Ramos (cell line): ENCODE results near the gene UBL5.
"Not testable (repeated sequence)": the region's sequence is repeated elsewhere in the genome, so short reads cannot be mapped to it uniquely, and the experiment has no call there.

Experiments used
- in situ Hi-C: fragments of 300-500 bp; cut with MboI; formaldehyde crosslinking; loops from one replicate; pipeline ENCODE4 v1.14.3; 2022; ENCODE audit warnings: low sequenced_read_pairs; ENCODE audit not compliant: unreplicated experiment

Gene UBL5

DNA sequence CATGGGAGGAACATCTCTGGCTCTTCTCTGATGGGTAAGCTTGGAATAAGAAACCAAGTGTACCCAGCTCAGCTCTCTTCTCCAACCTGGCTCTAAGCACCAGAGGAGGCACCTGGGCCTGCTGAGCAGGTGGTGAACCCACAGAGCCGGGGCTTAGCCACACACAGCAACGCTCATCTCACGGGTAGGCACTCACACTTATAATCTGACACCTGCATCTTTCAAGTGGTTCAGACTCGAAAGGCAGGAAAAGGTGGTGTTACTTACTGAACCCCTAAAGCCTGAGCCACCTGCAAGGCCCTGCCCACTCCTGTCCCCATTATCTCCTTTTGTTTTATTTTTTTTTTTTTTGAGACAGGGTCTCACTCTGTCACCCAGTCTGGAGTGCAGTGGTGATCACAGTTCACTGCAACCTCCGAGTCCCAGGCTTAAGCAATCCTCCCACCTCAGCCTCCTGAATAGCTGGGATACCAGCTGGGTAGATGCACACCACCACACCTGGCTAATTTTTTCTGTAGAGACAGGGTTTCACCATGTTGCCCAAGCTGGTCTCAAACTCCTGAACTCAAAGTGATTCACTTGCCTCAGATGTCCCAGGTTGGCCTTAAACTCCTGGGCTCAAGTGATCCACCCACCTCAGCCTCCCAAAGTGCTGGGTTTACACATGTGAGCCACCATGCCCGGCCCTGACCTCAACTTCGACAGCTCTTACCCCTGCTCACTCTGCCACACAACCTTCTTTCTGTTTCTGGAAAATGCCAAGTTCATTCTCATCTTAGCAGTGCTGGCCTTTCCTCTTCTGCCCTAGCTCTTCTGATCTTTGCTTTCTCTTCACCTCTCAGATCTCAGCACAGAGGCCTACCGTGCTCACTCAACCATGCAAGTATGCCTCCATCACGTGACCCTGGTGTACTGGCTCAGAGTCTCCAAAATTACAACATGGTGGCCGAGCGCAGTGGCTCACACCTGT, 18.6 kb upstream of the UBL5 start:
- in situ Hi-C loops: loop anchor here (25.0 kb wide), 1 partner anchor 497 kb away; the partner anchor contains the start of genes ZNF559 and ZNF699

GRCh38 chr19:9811139-9811538, 16.6 kb upstream of the UBL5 start:
- in situ Hi-C loops: loop anchor here (25.0 kb wide), 1 partner anchor 499 kb away; the partner anchor contains the start of genes ZNF559 and ZNF699

DNA sequence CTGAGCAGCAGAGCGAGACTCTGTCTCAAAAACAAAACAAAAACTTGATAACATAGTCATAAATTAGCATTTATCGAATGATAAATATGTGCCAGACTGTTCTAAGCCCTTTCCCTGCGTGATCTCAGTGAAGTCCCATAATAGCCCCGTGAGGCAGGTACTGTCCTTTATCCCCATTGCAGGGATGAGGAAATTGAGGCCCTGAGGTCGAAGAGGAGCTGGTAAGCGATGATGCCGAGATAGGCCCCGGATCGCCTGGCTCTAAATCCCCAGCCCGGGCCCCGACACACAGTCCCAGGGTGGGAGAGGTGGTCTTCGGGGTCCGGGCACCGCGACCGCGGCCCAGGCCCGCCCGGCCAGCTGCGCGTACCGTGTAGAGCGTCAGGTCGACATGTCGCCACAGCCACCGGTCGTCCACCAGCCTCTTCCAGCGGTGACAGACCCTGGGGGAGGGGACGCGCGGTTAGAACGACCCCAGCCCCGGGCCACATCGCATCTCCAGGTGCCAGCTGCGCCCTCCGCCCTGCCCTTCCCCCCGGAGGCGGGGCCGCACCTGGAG, 9.5 kb upstream of the UBL5 start:
- in situ Hi-C loops: loop anchor here (25.0 kb wide), 1 partner anchor 506 kb away; the partner anchor contains the start of genes ZNF559 and ZNF699

- in situ Hi-C loops: loop anchor here (25.0 kb wide), 1 partner anchor 507 kb away; the partner anchor contains the start of genes ZNF559 and ZNF699
These were observed 8.8 kb upstream of the UBL5 start, which contains the start of gene FBXL12 for GRCh38 chr19:9818734-9819595. TSS of gene FBXL12 (minus strand) at chr19:9819079. CDS start at chr19:9818813, 266 bp downstream.

DNA sequence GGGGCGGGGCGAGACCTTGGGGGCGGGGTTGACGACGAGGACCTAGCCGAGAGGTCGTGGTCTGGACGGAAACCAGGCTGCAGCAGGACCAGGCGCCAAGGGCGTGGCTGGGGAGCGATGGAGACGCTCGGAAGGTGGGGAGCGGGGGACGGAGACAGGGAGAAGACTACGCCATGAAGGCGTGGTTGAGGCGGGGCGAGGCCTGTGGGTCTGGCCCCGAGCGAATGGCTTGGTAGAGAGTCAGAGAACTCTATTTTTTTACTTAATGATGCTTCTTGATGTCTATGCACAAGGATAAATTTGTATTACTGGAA, 8.2 kb upstream of the UBL5 start:
- in situ Hi-C loops: loop anchor here (25.0 kb wide), 1 partner anchor 507 kb away; the partner anchor contains the start of genes ZNF559 and ZNF699

GRCh38 chr19:9820034-9820433, 7.7 kb upstream of the UBL5 start:
- in situ Hi-C loops: loop anchor here (25.0 kb wide), 1 partner anchor 508 kb away; the partner anchor contains the start of genes ZNF559 and ZNF699

DNA sequence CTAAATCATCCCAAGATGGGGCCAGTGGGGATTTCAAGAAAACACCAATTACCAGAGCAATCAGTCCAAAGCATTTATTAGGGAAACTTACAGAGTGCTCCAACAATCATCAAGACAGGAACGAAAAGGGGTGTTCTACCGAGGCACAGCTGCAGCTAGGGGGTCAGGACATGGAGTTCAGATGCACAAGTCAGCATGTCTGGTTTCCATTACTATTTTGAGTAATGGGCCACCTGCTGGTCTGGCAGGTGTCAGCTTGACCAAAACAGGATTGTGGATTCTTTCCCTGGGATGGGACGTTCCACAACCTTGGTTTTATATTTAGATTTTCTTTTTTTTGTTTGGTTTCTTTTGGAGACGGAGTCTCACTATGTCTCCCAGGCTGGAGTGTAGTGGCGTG, 3.9 kb upstream of the UBL5 start:
- in situ Hi-C loops: loop anchor here (25.0 kb wide), 1 partner anchor 512 kb away; the partner anchor contains the start of genes ZNF559 and ZNF699

DNA sequence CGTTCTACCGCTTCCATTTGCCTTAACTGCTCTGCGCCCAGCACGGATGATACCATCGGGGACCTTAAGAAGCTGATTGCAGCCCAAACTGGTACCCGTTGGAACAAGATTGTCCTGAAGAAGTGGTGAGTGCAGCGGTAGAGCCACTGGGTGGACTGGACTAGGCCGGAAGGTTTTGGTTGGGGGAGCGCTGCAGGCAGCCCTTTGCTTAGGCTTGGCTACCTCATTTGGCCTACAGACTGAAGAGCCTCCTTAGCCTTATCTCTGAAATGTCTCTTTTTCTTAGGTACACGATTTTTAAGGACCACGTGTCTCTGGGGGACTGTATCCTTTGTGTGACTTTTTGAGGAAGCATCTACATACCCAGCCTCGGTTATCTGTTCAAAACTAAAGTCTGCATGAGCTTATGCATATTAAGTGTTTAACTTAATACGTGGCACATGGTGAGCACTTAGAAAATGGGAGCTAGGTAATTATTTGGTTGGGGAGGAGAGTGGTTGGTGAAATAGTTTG, 889 bp downstream of the UBL5 start:
- in situ Hi-C loops: no loop called here

GRCh38 chr19:9834307-9834725, 6.6 kb downstream of the UBL5 start:
- in situ Hi-C loops: no loop called here

DNA sequence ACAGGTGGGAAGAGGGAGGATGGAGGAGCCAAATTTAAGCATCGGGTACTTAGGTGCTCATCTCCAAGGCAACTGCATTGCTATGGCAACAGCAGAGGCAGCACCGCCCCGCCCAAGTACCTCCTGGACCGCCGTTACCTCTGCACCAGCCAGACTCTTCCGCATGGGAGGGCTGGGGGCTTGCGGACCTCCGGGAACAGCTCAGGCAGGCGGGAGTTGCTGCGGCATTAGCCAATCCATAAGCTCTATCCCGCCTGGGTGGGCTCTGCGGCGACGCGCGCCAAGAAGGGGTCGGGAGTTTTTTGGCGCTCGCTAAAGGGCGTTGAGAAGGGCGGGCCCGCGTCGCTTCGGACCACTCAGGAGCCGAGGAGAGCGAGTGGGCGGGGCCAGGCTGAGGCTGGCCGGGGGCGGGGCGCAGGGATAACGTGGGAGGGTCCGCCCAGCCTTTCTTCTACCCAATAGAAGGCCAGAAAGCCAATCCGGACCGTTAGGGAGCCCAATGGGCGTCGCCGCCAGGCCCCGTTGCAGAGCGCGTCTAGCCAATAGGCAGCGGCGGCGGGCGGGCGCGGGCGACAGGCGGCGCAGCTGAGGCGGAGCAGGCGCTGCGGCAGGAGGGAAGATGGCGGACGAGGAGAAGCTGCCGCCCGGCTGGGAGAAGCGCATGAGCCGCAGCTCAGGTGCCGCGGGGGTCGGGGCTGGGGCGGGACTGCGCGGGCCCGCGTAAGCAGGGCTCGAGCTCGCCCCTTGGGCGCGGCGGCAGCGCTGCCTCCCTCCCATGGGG, 7.2 kb downstream of the UBL5 start, which contains the start of gene PIN1:
Gene PIN1, plus strand, starts transcription at position 593 of the 781 bp plus-strand sequence. Its CDS starts 27 bp downstream, at position 620.
- in situ Hi-C loops: no loop called here

DNA sequence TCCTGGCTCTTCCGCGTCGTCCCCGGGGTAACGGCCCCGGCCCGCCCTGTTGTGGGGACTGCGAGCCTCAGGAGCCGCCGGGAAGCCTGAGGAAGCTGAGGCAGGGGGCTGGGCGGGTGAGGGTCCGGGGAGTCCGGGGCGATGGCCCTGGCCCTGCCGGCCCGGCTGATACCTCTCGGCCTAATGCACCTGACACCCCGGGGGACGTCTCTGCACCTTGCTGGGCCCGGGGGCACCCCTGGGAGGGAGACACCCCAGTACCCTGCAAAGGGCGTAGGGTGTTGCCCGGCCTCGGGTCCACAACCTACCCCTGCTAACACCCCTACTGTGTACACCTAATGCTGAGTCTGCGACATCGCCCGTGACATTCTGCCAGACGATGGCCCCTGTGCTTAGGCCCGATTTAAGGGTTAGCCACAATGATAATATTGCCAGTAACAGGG, 7.8 kb downstream of the UBL5 start:
- in situ Hi-C loops: no loop called here

DNA sequence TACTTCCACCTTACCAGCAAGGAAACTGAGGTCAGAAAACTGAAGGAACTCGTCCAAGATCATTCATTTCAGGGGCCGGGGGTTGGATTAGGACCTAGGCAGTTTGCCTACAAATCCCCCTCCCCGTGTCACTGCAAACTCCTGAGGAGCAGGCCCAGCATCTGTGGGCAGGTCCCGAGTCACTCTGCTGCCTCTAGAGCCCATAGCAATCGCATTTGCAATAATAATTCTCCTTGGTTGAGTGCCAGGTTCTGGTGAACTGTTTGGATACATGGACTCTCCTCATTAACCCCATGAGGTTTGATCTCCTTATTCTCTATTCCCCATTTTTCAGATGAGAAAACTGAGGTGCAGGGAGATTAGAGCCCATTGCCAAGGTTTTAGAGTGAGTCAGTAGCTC, 8.3 kb downstream of the UBL5 start:
- in situ Hi-C loops: no loop called here

DNA sequence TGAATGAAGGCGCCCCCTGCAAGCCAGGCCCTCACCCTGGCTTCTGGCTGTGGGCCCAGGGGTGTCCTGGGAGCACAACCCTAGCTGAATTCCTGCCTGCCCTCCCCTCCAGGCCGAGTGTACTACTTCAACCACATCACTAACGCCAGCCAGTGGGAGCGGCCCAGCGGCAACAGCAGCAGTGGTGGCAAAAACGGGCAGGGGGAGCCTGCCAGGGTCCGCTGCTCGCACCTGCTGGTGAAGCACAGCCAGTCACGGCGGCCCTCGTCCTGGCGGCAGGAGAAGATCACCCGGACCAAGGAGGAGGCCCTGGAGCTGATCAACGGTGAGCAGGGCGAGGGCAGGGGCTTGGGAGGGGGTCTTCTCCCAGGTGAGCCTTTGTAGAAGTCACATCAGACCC, 10.6 kb downstream of the UBL5 start:
- in situ Hi-C loops: no loop called here

GRCh38 chr19:9839415-9839814, 11.7 kb downstream of the UBL5 start:
- in situ Hi-C loops: no loop called here

DNA sequence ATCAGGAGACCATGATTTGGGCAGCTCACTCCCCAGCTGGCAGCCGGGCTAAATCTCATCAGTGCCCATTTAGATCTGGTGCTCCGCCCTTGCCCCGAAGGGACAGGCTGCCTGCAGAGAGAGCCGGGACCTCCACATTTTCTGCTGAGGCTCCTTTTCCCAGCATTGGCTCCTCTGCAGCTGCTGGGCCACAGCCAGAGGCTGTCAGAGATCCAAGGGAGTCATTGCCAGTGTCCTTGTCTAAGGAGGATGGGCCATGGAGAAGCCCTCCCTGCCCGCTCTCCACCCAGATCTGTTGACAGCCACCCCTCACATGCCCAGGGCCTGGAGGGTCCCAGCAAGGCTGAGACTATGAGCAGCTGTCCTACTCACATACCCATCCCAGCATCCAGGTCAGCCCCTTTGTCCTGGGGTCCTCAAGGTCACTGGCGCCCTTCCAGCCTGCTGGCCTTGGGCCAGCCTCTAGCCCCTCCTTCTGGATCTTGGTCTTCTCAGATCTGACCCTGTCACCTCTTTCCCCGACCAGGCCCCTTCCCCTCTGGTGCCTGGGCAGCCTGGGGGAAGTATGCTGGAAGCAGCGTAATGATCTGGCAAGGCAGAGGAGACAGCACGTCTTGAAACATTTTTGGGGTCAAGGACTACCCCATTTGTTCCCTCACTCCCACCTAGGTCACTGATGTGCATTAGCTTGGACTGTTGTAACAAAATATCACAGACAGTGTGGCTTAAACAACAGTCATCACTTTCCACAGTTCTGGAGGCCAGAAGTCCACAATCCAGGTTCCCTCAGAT, 15.3 kb downstream of the UBL5 start:
- in situ Hi-C loops: no loop called here

GRCh38 chr19:9843626-9844273, 16.0 kb downstream of the UBL5 start:
- in situ Hi-C loops: not testable (repeated sequence)

DNA sequence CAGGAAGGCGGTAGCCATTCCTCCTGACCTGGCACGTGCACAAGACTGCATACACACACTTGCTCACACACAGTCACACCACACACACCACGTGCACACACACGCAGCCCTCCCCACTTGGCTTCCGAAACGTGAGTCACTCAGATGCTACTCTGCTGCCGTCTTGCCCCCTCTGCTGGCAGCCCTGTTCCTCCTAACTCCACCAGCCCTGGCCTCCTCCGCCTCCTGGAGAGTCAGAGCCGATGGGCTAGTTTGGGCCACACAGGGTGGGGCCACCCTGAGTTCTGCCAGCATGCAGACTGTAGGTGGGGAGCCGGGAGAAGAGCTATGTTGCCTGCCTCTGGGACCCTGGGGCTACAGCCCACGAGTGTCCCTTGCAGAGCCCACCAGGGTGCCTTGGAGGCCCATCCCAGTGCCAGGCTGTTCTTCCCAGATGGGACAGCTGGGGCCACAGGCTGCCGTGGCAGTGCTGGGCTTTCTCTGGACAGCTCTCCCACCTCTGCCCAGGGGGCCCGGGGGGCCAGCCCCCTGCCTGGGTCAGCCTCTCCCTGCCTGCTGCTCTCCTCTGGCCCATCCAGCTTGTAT, 19.5 kb downstream of the UBL5 start:
- in situ Hi-C loops: no loop called here
